Naive thymus-derived CD8-positive, alpha-beta T cell (primary cell): ENCODE data around the gene CYFIP1. TPM values are rescaled to one million over a fixed set of nuclear protein-coding genes. Genes with fewer than 3 reads are reported as not detected.

Experiments
- ATAC-seq, 2 donors: fragments of 150-1000 bp; cut with Tn5 transposase in 1 of 2; sonication (Bioruptor Pico), chemical (Tn5 transposase) in 1 of 2; 1 replicate in 1 of 2; 2 replicates in 1 of 2; pipeline ENCODE4 v1.10.0; 2021; ENCODE audit warnings: mild to moderate bottlenecking in 2 of 2, moderate library complexity in 2 of 2
- POLR2A ChIA-PET: fragments of 350-600 bp; sonication (Branson Sonifier 250); formaldehyde crosslinking; loops from one replicate; lab custom pipeline; 2021; ENCODE audit warnings: antibody characterized with exemption; lab: Charles Lee
- DNase-seq, 10 donors: peaks; one replicate each; pipeline versions ENCODE4 v3.0.0 to v3.0.0-alpha.2; 2020 to 2022
- H3K27ac Mint-ChIP-seq, 10 donors: one replicate each; pipeline ENCODE4 v1.8.0; 2020 to 2022; ENCODE audit warnings: mild to moderate bottlenecking in 10 of 10, mixed read lengths in 10 of 10, moderate library complexity in 4 of 10, inconsistent platforms in 1 of 10
- H3K27me3 Mint-ChIP-seq, 5 donors: one replicate each; pipeline ENCODE4 v1.8.0; 2021 to 2022; ENCODE audit warnings: mixed read lengths in 5 of 5
- H3K36me3 Mint-ChIP-seq, 3 donors: one replicate each; pipeline ENCODE4 v1.8.0; 2020 to 2022; ENCODE audit warnings: mixed read lengths in 3 of 3, mild to moderate bottlenecking in 2 of 3, inconsistent platforms in 1 of 3
- H3K4me1 Mint-ChIP-seq, 4 donors: one replicate each; pipeline ENCODE4 v1.8.0; 2021 to 2022; ENCODE audit warnings: mixed read lengths in 4 of 4
- H3K4me3 Mint-ChIP-seq, 10 donors: one replicate each; pipeline ENCODE4 v1.8.0; 2020 to 2022; ENCODE audit warnings: mild to moderate bottlenecking in 10 of 10, mixed read lengths in 10 of 10, moderate library complexity in 6 of 10, inconsistent platforms in 1 of 10
- H3K9me3 Mint-ChIP-seq, 9 donors: one replicate each; pipeline ENCODE4 v1.8.0; 2020 to 2022; ENCODE audit warnings: mixed read lengths in 9 of 9, mild to moderate bottlenecking in 3 of 9, inconsistent platforms in 1 of 9, moderate library complexity in 1 of 9
- polyA plus RNA-seq, 3 donors: library from polyadenylated mRNA; unstranded; fragments of 300-500 nt; fragmentation: Illumina TruSeq; gene quantifications; one replicate each; pipeline ENCODE4 v1.2.3, GENCODE V29; 2021
- total RNA-seq, 8 experiments: library from RNA in 2 of 8; stranded (reverse) in 2 of 8; gene quantifications; one replicate each; pipeline ENCODE4 v1.2.3 and lab custom pipeline; 2021 to 2026

The CYFIP1 gene
- total and polyA plus RNA-seq, 5 experiments from 2014 or later, result 0.34 to 4.1 (median 1.6) TPM

GRCh38 chr15:22855791-22856190 lies 124.4 kb downstream of the CYFIP1 start:
- H3K4me3 Mint-ChIP-seq, result no peak overlapping the region
- H3K27me3 Mint-ChIP-seq, result no peaks in the 10 kb centered on the region
- no peaks in the 10 kb centered on the region for H3K9me3 Mint-ChIP-seq
- POLR2A ChIA-PET, result interaction anchor here (1.0 kb wide), 1 partner anchor 11 kb away, joined by 3 read pairs; no protein-coding TSS in a partner anchor
- peaks cover 5 to 84% (median 19%) of the 10 kb centered on the region in 3 donors for H3K36me3 Mint-ChIP-seq
- peaks cover 2 to 9% (median 4%) of the 10 kb centered on the region in 4 donors for H3K4me1 Mint-ChIP-seq
- DNase-seq (no peak), ATAC-seq (no peak)
- peak overlapping the region in 4 of 10 donors; percentile 5 to 77 (median 32) for H3K27ac Mint-ChIP-seq

GRCh38 chr15:22851513-22851912 lies 128.7 kb downstream of the CYFIP1 start:
- H3K27ac Mint-ChIP-seq, result peak overlapping the region in 3 of 10 donors; percentile 15 to 34 (median 27)
- no peaks in the 10 kb centered on the region for H3K27me3 Mint-ChIP-seq
- POLR2A ChIA-PET, result no interaction called here
- peaks cover 5 to 33% (median 18%) of the 10 kb centered on the region in 4 donors for H3K4me1 Mint-ChIP-seq
- no peaks in the 10 kb centered on the region for H3K9me3 Mint-ChIP-seq
- ATAC-seq (no peak), DNase-seq (no peak)
- H3K4me3 Mint-ChIP-seq, result no peak overlapping the region
- H3K36me3 Mint-ChIP-seq, result peaks cover 5 to 82% (median 17%) of the 10 kb centered on the region in 3 donors

- Mint-ChIP-seq H3K4me3 (no peak overlapping the region), H3K4me1 (peaks cover 5 to 46% (median 29%) of the 10 kb centered on the region in 4 donors), H3K27ac (peak overlapping the region in 3 of 10 donors; percentile 8 to 67 (median 31)), H3K9me3 (no peaks in the 10 kb centered on the region), H3K27me3 (no peaks in the 10 kb centered on the region), H3K36me3 (peaks cover 0 to 82% (median 20%) of the 10 kb centered on the region in 3 donors)
- DNase-seq (no peak), ATAC-seq (no peak)
- POLR2A ChIA-PET, result no interaction called here
Measured at GRCh38 chr15:22850055-22850454, 130.1 kb downstream of the CYFIP1 start.

- Mint-ChIP-seq H3K4me1 (peaks cover 13 to 68% (median 55%) of the 10 kb centered on the region in 4 donors), H3K27ac (no peak overlapping the region), H3K27me3 (no peaks in the 10 kb centered on the region), H3K4me3 (no peak overlapping the region), H3K9me3 (no peaks in the 10 kb centered on the region), H3K36me3 (peaks cover 0 to 85% (median 9%) of the 10 kb centered on the region in 3 donors)
- ATAC-seq, result no peak
- POLR2A ChIA-PET, result no interaction called here
- DNase-seq, result no peak
Measured at GRCh38 chr15:22846073-22846472, 134.1 kb downstream of the CYFIP1 start.

GRCh38 chr15:22845289-22845900 lies 134.8 kb downstream of the CYFIP1 start:
- Mint-ChIP-seq H3K27me3 (no peaks in the 10 kb centered on the region), H3K4me1 (peaks cover 16 to 69% (median 56%) of the 10 kb centered on the region in 4 donors), H3K27ac (peak overlapping the region in 3 of 10 donors; percentile 62 to 87 (median 78)), H3K4me3 (no peak overlapping the region), H3K36me3 (peaks cover 0 to 85% (median 9%) of the 10 kb centered on the region in 3 donors), H3K9me3 (no peaks in the 10 kb centered on the region)
- POLR2A ChIA-PET, result no interaction called here
- ATAC-seq (no peak), DNase-seq (no peak)

- DNase-seq (no peak), ATAC-seq (no peak)
- POLR2A ChIA-PET, result interaction anchor here (0.6 kb wide), 1 partner anchor 28 kb away, joined by 5 read pairs; no protein-coding TSS in a partner anchor
- Mint-ChIP-seq H3K27me3 (no peaks in the 10 kb centered on the region), H3K27ac (peak overlapping the region in 2 of 10 donors; percentile 66 to 87), H3K9me3 (no peaks in the 10 kb centered on the region), H3K4me3 (no peak overlapping the region), H3K4me1 (peaks cover 18 to 71% (median 58%) of the 10 kb centered on the region in 4 donors), H3K36me3 (peaks cover 0 to 80% (median 5%) of the 10 kb centered on the region in 3 donors)
Measured at GRCh38 chr15:22844421-22845288, 135.5 kb downstream of the CYFIP1 start.

GRCh38 chr15:22839046-22839695 lies 141.0 kb downstream of the CYFIP1 start:
- peak overlapping the region; percentile 87 to 97 (median 93) for H3K4me3 Mint-ChIP-seq
- H3K4me1 Mint-ChIP-seq, result peaks cover 17 to 40% (median 33%) of the 10 kb centered on the region in 4 donors
- POLR2A ChIA-PET, result no interaction called here
- no peak for DNase-seq
- no peak for ATAC-seq
- H3K36me3 Mint-ChIP-seq, result peaks cover 0 to 30% (median 2%) of the 10 kb centered on the region in 3 donors
- peak overlapping the region; percentile 83 to 97 (median 92) for H3K27ac Mint-ChIP-seq
- H3K27me3 Mint-ChIP-seq, result no peaks in the 10 kb centered on the region
- no peaks in the 10 kb centered on the region for H3K9me3 Mint-ChIP-seq

- Mint-ChIP-seq H3K36me3 (peaks cover 0 to 24% (median 2%) of the 10 kb centered on the region in 3 donors), H3K9me3 (no peaks in the 10 kb centered on the region), H3K27me3 (no peaks in the 10 kb centered on the region), H3K27ac (peak within 1 kb of the TSS; percentile 83 to 97 (median 92)), H3K4me3 (peak within 1 kb of the TSS; percentile 87 to 97 (median 93)), H3K4me1 (peaks cover 17 to 38% (median 32%) of the 10 kb centered on the region in 4 donors)
- POLR2A ChIA-PET, result interaction anchor here (0.5 to 1.2 kb wide), 5 partner anchors 29 to 216 kb away, joined by 3 to 6 read pairs (median 4); partner anchors contain the start of gene TUBGCP5
- peak; percentile 94 to 95 for ATAC-seq
- DNase-seq, result peak; percentile 96 to 99 (median 98)
Measured at GRCh38 chr15:22838292-22839042, 141.7 kb downstream of the CYFIP1 start, which contains the start of gene NIPA2. NIPA2 (plus strand) TSS chr15:22838666; CDS start chr15:22851732, 13,066 bp downstream.

GRCh38 chr15:22831473-22831872 lies 148.7 kb downstream of the CYFIP1 start:
- POLR2A ChIA-PET, result no interaction called here
- ATAC-seq (no peak), DNase-seq (no peak)
- no peak overlapping the region for H3K27ac Mint-ChIP-seq
- peaks cover 0 to 6% (median 0%) of the 10 kb centered on the region in 3 donors for H3K36me3 Mint-ChIP-seq
- no peaks in the 10 kb centered on the region for H3K4me1 Mint-ChIP-seq
- H3K9me3 Mint-ChIP-seq, result peaks cover 0 to 4% (median 0%) of the 10 kb centered on the region in 9 donors
- no peak overlapping the region for H3K4me3 Mint-ChIP-seq
- H3K27me3 Mint-ChIP-seq, result no peaks in the 10 kb centered on the region

GRCh38 chr15:22827125-22827524 lies 153.0 kb downstream of the CYFIP1 start:
- H3K36me3 Mint-ChIP-seq, result peaks cover 0 to 37% (median 9%) of the 10 kb centered on the region in 3 donors
- H3K9me3 Mint-ChIP-seq, result peaks cover 0 to 4% (median 0%) of the 10 kb centered on the region in 9 donors
- ATAC-seq (no peak), DNase-seq (no peak)
- POLR2A ChIA-PET, result no interaction called here
- no peaks in the 10 kb centered on the region for H3K4me1 Mint-ChIP-seq
- H3K4me3 Mint-ChIP-seq, result no peak overlapping the region
- H3K27me3 Mint-ChIP-seq, result no peaks in the 10 kb centered on the region
- H3K27ac Mint-ChIP-seq, result no peak overlapping the region

- no peak overlapping the region for H3K27ac Mint-ChIP-seq
- ATAC-seq, result no peak
- no peaks in the 10 kb centered on the region for H3K9me3 Mint-ChIP-seq
- no peaks in the 10 kb centered on the region for H3K27me3 Mint-ChIP-seq
- H3K4me1 Mint-ChIP-seq, result peaks cover 0 to 2% (median 0%) of the 10 kb centered on the region in 4 donors
- no peak for DNase-seq
- peaks cover 0 to 66% (median 15%) of the 10 kb centered on the region in 3 donors for H3K36me3 Mint-ChIP-seq
- no peak overlapping the region for H3K4me3 Mint-ChIP-seq
- POLR2A ChIA-PET, result no interaction called here
Measured at GRCh38 chr15:22823495-22824128, 156.6 kb downstream of the CYFIP1 start.
